ENCODE results near the gene LANCL1. TPM values are rescaled to one million over a fixed set of nuclear protein-coding genes. Genes with fewer than 3 reads are reported as not detected.

The LANCL1 gene
- total RNA-seq, 1 donor from 2014 or later = 29.2 TPM

GRCh38 chr2:210496512-210496911 is 20.0 kb upstream of the LANCL1 start:
- H3K4me1 ChIP-seq = no peaks in the 10 kb centered on the region
- H3K27ac ChIP-seq = no peak overlapping the region
- no peak overlapping the region for H3K4me3 ChIP-seq
- no peak for TF ChIP-seq CTCF (IDR thresholded peaks at IDR 0.05)
- no peak for TF ChIP-seq POLR2A (IDR thresholded peaks at IDR 0.05)
- TF ChIP-seq POLR2AphosphoS5 (IDR thresholded peaks at IDR 0.05; ENCODE audit: insufficient read depth in 1 of 2, low read depth in 1 of 2) = no peak
- DNase-seq (ENCODE audit: extremely low spot score in 2 of 2) = no peak
- no peaks in the 10 kb centered on the region for H3K36me3 ChIP-seq
- intact Hi-C loops (cut with DNase I) = no loop called here
- no peaks in the 10 kb centered on the region for H3K9me3 ChIP-seq
- H3K27me3 ChIP-seq = no peaks in the 10 kb centered on the region

GRCh38 chr2:210493528-210493927 is 17.0 kb upstream of the LANCL1 start:
- no peak overlapping the region for H3K4me3 ChIP-seq
- intact Hi-C loops (cut with DNase I) = no loop called here

GRCh38 chr2:210481601-210482175 is 5.1 kb upstream of the LANCL1 start:
- Histone ChIP-seq H3K9me3 (no peaks in the 10 kb centered on the region), H3K4me1 (peaks cover 10% of the 10 kb centered on the region), H3K27ac (no peak overlapping the region), H3K36me3 (no peaks in the 10 kb centered on the region), H3K27me3 (no peaks in the 10 kb centered on the region), H3K4me3 (no peak overlapping the region)
- no peak for TF ChIP-seq CTCF (IDR thresholded peaks at IDR 0.05)
- TF ChIP-seq POLR2A (IDR thresholded peaks at IDR 0.05) = no peak
- TF ChIP-seq POLR2AphosphoS5 (IDR thresholded peaks at IDR 0.05; ENCODE audit: insufficient read depth in 1 of 2, low read depth in 1 of 2) = no peak
- intact Hi-C loops (cut with DNase I) = no loop called here
- no peak for DNase-seq (ENCODE audit: extremely low spot score in 2 of 2)

More at GRCh38 chr2:210493528-210493927, 17.0 kb upstream of the LANCL1 start:
- Histone ChIP-seq H3K27ac (no peak overlapping the region), H3K36me3 (no peaks in the 10 kb centered on the region), H3K9me3 (no peaks in the 10 kb centered on the region), H3K27me3 (no peaks in the 10 kb centered on the region), H3K4me1 (no peaks in the 10 kb centered on the region)
- DNase-seq (ENCODE audit: extremely low spot score in 2 of 2) = no peak
- TF ChIP-seq POLR2AphosphoS5 (IDR thresholded peaks at IDR 0.05; ENCODE audit: insufficient read depth in 1 of 2, low read depth in 1 of 2) (no peak), POLR2A (IDR thresholded peaks at IDR 0.05) (no peak), CTCF (IDR thresholded peaks at IDR 0.05) (no peak)

GRCh38 chr2:210480764-210481163 is 4.2 kb upstream of the LANCL1 start:
- H3K27me3 ChIP-seq = no peaks in the 10 kb centered on the region
- H3K4me1 ChIP-seq = peaks cover 12% of the 10 kb centered on the region
- no peak overlapping the region for H3K4me3 ChIP-seq
- no peaks in the 10 kb centered on the region for H3K9me3 ChIP-seq
- DNase-seq (ENCODE audit: extremely low spot score in 2 of 2) = no peak
- no peak overlapping the region for H3K27ac ChIP-seq
- intact Hi-C loops (cut with DNase I) = no loop called here
- no peak for TF ChIP-seq CTCF (IDR thresholded peaks at IDR 0.05)
- TF ChIP-seq POLR2AphosphoS5 (IDR thresholded peaks at IDR 0.05; ENCODE audit: insufficient read depth in 1 of 2, low read depth in 1 of 2) = no peak
- TF ChIP-seq POLR2A (IDR thresholded peaks at IDR 0.05) = no peak
- H3K36me3 ChIP-seq = no peaks in the 10 kb centered on the region

- Histone ChIP-seq H3K4me3 (no peak overlapping the region), H3K9me3 (no peaks in the 10 kb centered on the region), H3K36me3 (no peaks in the 10 kb centered on the region), H3K27me3 (no peaks in the 10 kb centered on the region), H3K27ac (no peak overlapping the region), H3K4me1 (peaks cover 19% of the 10 kb centered on the region)
- DNase-seq (ENCODE audit: extremely low spot score in 2 of 2) = no peak
- intact Hi-C loops (cut with DNase I) = no loop called here
- no peak for TF ChIP-seq POLR2AphosphoS5 (IDR thresholded peaks at IDR 0.05; ENCODE audit: insufficient read depth in 1 of 2, low read depth in 1 of 2)
- no peak for TF ChIP-seq CTCF (IDR thresholded peaks at IDR 0.05)
- TF ChIP-seq POLR2A (IDR thresholded peaks at IDR 0.05) = no peak
These were observed 3.5 kb upstream of the LANCL1 start for GRCh38 chr2:210480079-210480478.
